Measurements from ENCODE around the gene CCDC89.

The CCDC89 gene

DNA sequence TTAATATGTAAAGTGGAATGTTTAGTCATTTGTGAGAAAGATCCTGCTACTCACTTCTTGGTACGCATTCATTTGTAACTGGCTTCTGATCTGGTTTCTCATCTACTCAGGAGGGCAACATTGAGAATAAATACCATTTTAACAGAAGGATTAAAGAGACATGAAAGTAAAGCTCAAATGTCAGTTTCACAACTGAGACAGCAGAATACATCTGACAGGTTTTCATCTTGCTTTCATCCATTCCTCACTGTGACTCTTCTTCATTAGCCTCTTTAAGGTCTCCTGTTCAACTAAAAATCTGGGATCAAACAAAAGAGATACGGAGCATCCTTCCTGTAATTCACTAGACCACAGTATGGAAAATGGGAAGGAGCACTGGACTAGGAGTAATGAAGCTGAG, 31.4 kb upstream of the CCDC89 start:
- no peaks in the 10 kb centered on the region for H3K9me3 ChIP-seq (ENCODE audit: control insufficient read depth in 5 of 5, low read length in 5 of 5)
- peaks cover 0 to 9% (median 0%) of the 10 kb centered on the region in 5 donors for H3K4me1 ChIP-seq (ENCODE audit: control insufficient read depth in 5 of 5, insufficient read depth in 5 of 5, low read length in 5 of 5)
- H3K27me3 ChIP-seq (ENCODE audit: control insufficient read depth in 5 of 5, insufficient read depth in 4 of 5, low read length in 5 of 5), result no peaks in the 10 kb centered on the region
- no peak overlapping the region for H3K9ac ChIP-seq (ENCODE audit: low read length in 5 of 5)
- H3K27ac ChIP-seq (ENCODE audit: low read depth, low read length), result no peak overlapping the region
- H3K4me3 ChIP-seq (ENCODE audit: low read depth in 1 of 5, low read length in 5 of 5), result no peak overlapping the region
- H3K36me3 ChIP-seq (ENCODE audit: control insufficient read depth in 5 of 5, insufficient read depth in 5 of 5, low read length in 5 of 5), result peaks cover 0 to 2% (median 0%) of the 10 kb centered on the region in 5 donors

GRCh38 chr11:85712953-85713352, 27.0 kb upstream of the CCDC89 start:
- H3K9me3 ChIP-seq (ENCODE audit: control insufficient read depth in 5 of 5, low read length in 5 of 5), result no peaks in the 10 kb centered on the region
- no peak overlapping the region for H3K9ac ChIP-seq (ENCODE audit: low read length in 5 of 5)
- no peak overlapping the region for H3K4me3 ChIP-seq (ENCODE audit: low read depth in 1 of 5, low read length in 5 of 5)
- H3K27me3 ChIP-seq (ENCODE audit: control insufficient read depth in 5 of 5, insufficient read depth in 4 of 5, low read length in 5 of 5), result no peaks in the 10 kb centered on the region
- H3K27ac ChIP-seq (ENCODE audit: low read depth, low read length), result no peak overlapping the region
- no peaks in the 10 kb centered on the region for H3K4me1 ChIP-seq (ENCODE audit: control insufficient read depth in 5 of 5, insufficient read depth in 5 of 5, low read length in 5 of 5)
- peaks cover 0 to 2% (median 0%) of the 10 kb centered on the region in 5 donors for H3K36me3 ChIP-seq (ENCODE audit: control insufficient read depth in 5 of 5, insufficient read depth in 5 of 5, low read length in 5 of 5)

DNA sequence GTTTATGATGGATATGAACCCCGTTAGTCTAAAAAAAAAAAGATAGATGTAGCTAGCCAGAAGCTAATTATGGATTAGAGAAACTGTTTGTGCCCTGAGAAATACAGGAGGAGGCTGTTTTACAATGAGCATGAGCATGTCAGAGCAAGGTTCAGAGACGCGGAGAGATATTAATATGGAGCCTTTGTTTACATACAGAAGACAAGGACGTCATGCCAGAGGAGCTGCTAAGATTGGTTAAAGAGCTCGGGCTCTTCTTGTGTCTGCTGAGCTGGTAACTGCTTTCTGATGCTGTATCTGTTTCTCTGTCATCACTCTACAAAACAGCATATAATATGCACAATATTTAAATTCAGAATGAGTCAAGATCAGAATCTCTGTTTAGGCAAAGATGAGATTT, 24.9 kb upstream of the CCDC89 start:
- Histone ChIP-seq H3K27me3 (ENCODE audit: control insufficient read depth in 5 of 5, insufficient read depth in 4 of 5, low read length in 5 of 5) (no peaks in the 10 kb centered on the region), H3K27ac (ENCODE audit: low read depth, low read length) (no peak overlapping the region), H3K9me3 (ENCODE audit: control insufficient read depth in 5 of 5, low read length in 5 of 5) (no peaks in the 10 kb centered on the region), H3K4me3 (ENCODE audit: low read depth in 1 of 5, low read length in 5 of 5) (no peak overlapping the region), H3K4me1 (ENCODE audit: control insufficient read depth in 5 of 5, insufficient read depth in 5 of 5, low read length in 5 of 5) (no peaks in the 10 kb centered on the region), H3K9ac (ENCODE audit: low read length in 5 of 5) (no peak overlapping the region), H3K36me3 (ENCODE audit: control insufficient read depth in 5 of 5, insufficient read depth in 5 of 5, low read length in 5 of 5) (peaks cover 0 to 2% (median 0%) of the 10 kb centered on the region in 5 donors)

- Histone ChIP-seq H3K4me3 (ENCODE audit: low read depth in 1 of 5, low read length in 5 of 5) (no peak overlapping the region), H3K36me3 (ENCODE audit: control insufficient read depth in 5 of 5, insufficient read depth in 5 of 5, low read length in 5 of 5) (peaks cover 0 to 2% (median 0%) of the 10 kb centered on the region in 5 donors), H3K9ac (ENCODE audit: low read length in 5 of 5) (no peak overlapping the region), H3K9me3 (ENCODE audit: control insufficient read depth in 5 of 5, low read length in 5 of 5) (no peaks in the 10 kb centered on the region), H3K4me1 (ENCODE audit: control insufficient read depth in 5 of 5, insufficient read depth in 5 of 5, low read length in 5 of 5) (no peaks in the 10 kb centered on the region), H3K27ac (ENCODE audit: low read depth, low read length) (no peak overlapping the region), H3K27me3 (ENCODE audit: control insufficient read depth in 5 of 5, insufficient read depth in 4 of 5, low read length in 5 of 5) (no peaks in the 10 kb centered on the region)
Observed at GRCh38 chr11:85709941-85710702, 24.1 kb upstream of the CCDC89 start.

DNA sequence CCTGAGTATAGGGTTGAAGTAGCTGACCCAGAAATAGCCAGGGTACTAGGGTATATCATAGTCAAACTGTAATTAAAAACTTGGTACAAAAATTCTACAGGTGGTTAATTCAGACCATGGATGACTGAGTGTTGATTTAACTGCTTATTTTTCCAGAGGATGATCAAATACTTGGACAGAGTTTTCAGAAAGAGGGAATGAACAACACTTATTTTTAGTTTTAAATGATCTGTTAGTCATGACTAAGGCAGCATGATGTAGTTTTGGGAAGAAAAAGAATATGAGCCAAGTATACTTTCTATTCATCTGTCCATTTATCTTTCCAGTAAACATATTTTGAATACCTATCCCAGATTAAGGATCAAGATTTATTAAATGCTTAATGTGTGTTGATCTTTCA, 19.8 kb upstream of the CCDC89 start:
- H3K27ac ChIP-seq (ENCODE audit: low read depth, low read length), result no peak overlapping the region
- no peaks in the 10 kb centered on the region for H3K36me3 ChIP-seq (ENCODE audit: control insufficient read depth in 5 of 5, insufficient read depth in 5 of 5, low read length in 5 of 5)
- H3K4me3 ChIP-seq (ENCODE audit: low read depth in 1 of 5, low read length in 5 of 5), result no peak overlapping the region
- H3K9ac ChIP-seq (ENCODE audit: low read length in 5 of 5), result no peak overlapping the region
- no peaks in the 10 kb centered on the region for H3K9me3 ChIP-seq (ENCODE audit: control insufficient read depth in 5 of 5, low read length in 5 of 5)
- no peaks in the 10 kb centered on the region for H3K4me1 ChIP-seq (ENCODE audit: control insufficient read depth in 5 of 5, insufficient read depth in 5 of 5, low read length in 5 of 5)
- no peaks in the 10 kb centered on the region for H3K27me3 ChIP-seq (ENCODE audit: control insufficient read depth in 5 of 5, insufficient read depth in 4 of 5, low read length in 5 of 5)

DNA sequence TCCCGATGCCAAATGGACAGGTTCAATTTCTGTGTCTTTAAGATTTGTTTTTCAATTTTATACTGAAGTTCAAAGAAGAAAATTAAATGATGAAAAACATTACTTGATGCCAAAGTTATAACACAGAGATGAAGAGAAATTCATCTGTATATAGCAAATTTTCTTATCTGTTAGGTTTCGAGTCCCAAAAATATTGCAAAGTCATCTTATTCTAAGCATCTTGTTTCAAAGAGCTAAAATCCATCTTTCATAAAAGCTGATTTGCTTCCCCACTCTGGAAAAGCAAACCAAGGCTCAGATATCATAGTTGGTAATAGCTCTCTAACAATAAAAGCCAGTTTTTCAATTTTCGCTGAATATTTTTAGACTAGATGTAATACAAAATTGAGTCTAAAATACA, 19.0 kb upstream of the CCDC89 start:
- H3K9me3 ChIP-seq (ENCODE audit: control insufficient read depth in 5 of 5, low read length in 5 of 5), result no peaks in the 10 kb centered on the region
- H3K4me1 ChIP-seq (ENCODE audit: control insufficient read depth in 5 of 5, insufficient read depth in 5 of 5, low read length in 5 of 5), result no peaks in the 10 kb centered on the region
- H3K27me3 ChIP-seq (ENCODE audit: control insufficient read depth in 5 of 5, insufficient read depth in 4 of 5, low read length in 5 of 5), result no peaks in the 10 kb centered on the region
- no peak overlapping the region for H3K4me3 ChIP-seq (ENCODE audit: low read depth in 1 of 5, low read length in 5 of 5)
- H3K27ac ChIP-seq (ENCODE audit: low read depth, low read length), result no peak overlapping the region
- no peak overlapping the region for H3K9ac ChIP-seq (ENCODE audit: low read length in 5 of 5)
- no peaks in the 10 kb centered on the region for H3K36me3 ChIP-seq (ENCODE audit: control insufficient read depth in 5 of 5, insufficient read depth in 5 of 5, low read length in 5 of 5)

DNA sequence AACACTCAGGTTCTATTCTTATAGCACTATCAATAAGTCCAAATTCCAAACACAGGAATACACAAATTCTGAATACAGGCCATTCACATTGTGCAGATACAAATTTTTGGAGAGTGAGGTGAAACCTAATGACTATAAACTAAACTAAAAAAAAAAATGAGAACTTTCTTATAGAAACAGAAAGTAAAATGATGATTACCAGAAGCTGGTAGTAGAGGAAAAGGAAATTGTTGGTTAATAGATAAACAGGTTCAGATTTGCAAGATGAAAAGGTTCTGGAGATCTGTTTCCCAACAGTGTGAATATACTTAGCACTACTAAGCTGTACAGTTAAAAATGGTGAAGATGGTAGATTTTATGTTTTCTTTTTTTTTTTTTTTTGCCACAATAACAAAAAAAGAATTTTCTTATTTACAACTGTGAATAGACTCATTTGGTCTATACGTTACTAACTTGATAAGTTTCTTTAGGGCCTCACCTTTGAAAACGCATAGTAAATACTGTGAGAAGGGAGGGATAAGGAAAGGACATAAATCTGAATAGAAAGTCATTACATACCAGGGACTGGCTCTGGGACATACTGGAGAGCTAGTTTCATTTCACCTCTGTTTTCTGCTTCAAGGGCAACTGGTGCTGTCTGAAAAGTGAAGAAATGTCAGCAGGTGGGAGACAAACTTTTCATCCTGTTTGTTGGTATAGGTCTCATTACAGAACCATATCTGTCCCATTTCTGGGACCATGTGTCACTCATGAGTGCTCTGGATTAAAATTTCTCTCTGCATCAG, 14.2 kb upstream of the CCDC89 start:
- Histone ChIP-seq H3K27me3 (ENCODE audit: control insufficient read depth in 5 of 5, insufficient read depth in 4 of 5, low read length in 5 of 5) (no peaks in the 10 kb centered on the region), H3K9ac (ENCODE audit: low read length in 5 of 5) (no peak overlapping the region), H3K9me3 (ENCODE audit: control insufficient read depth in 5 of 5, low read length in 5 of 5) (no peaks in the 10 kb centered on the region), H3K4me1 (ENCODE audit: control insufficient read depth in 5 of 5, insufficient read depth in 5 of 5, low read length in 5 of 5) (no peaks in the 10 kb centered on the region), H3K4me3 (ENCODE audit: low read depth in 1 of 5, low read length in 5 of 5) (no peak overlapping the region), H3K27ac (ENCODE audit: low read depth, low read length) (no peak overlapping the region), H3K36me3 (ENCODE audit: control insufficient read depth in 5 of 5, insufficient read depth in 5 of 5, low read length in 5 of 5) (no peaks in the 10 kb centered on the region)

GRCh38 chr11:85698195-85698594, 12.2 kb upstream of the CCDC89 start:
- H3K4me3 ChIP-seq (ENCODE audit: low read depth in 1 of 5, low read length in 5 of 5), result no peak overlapping the region
- no peaks in the 10 kb centered on the region for H3K9me3 ChIP-seq (ENCODE audit: control insufficient read depth in 5 of 5, low read length in 5 of 5)
- H3K27me3 ChIP-seq (ENCODE audit: control insufficient read depth in 5 of 5, insufficient read depth in 4 of 5, low read length in 5 of 5), result no peaks in the 10 kb centered on the region
- H3K36me3 ChIP-seq (ENCODE audit: control insufficient read depth in 5 of 5, insufficient read depth in 5 of 5, low read length in 5 of 5), result no peaks in the 10 kb centered on the region
- H3K9ac ChIP-seq (ENCODE audit: low read length in 5 of 5), result no peak overlapping the region
- no peak overlapping the region for H3K27ac ChIP-seq (ENCODE audit: low read depth, low read length)
- no peaks in the 10 kb centered on the region for H3K4me1 ChIP-seq (ENCODE audit: control insufficient read depth in 5 of 5, insufficient read depth in 5 of 5, low read length in 5 of 5)

GRCh38 chr11:85697747-85698146, 11.8 kb upstream of the CCDC89 start:
- no peaks in the 10 kb centered on the region for H3K9me3 ChIP-seq (ENCODE audit: control insufficient read depth in 5 of 5, low read length in 5 of 5)
- H3K4me3 ChIP-seq (ENCODE audit: low read depth in 1 of 5, low read length in 5 of 5), result no peak overlapping the region
- H3K4me1 ChIP-seq (ENCODE audit: control insufficient read depth in 5 of 5, insufficient read depth in 5 of 5, low read length in 5 of 5), result no peaks in the 10 kb centered on the region
- no peaks in the 10 kb centered on the region for H3K36me3 ChIP-seq (ENCODE audit: control insufficient read depth in 5 of 5, insufficient read depth in 5 of 5, low read length in 5 of 5)
- no peak overlapping the region for H3K9ac ChIP-seq (ENCODE audit: low read length in 5 of 5)
- H3K27ac ChIP-seq (ENCODE audit: low read depth, low read length), result no peak overlapping the region
- H3K27me3 ChIP-seq (ENCODE audit: control insufficient read depth in 5 of 5, insufficient read depth in 4 of 5, low read length in 5 of 5), result no peaks in the 10 kb centered on the region

DNA sequence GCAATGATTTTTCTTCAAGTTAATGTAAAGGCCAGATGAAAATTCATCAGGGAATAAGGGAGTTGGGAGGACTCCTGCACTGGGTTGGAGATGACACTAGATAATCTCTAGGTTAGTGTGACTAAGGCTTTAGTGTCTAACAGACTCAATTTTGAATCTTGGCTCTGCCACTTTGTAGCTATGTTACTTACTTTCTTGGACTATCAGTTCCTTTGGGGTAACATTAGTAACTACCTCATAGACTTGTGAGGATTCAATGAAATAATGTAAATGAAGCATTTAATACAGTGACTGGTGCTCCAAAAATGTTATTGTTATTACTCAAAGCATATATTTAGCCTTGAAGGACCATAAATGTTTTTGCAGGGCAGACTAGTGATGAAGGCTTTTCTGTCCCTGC, 9.6 kb upstream of the CCDC89 start:
- Histone ChIP-seq H3K9me3 (ENCODE audit: control insufficient read depth in 5 of 5, low read length in 5 of 5) (no peaks in the 10 kb centered on the region), H3K27ac (ENCODE audit: low read depth, low read length) (no peak overlapping the region), H3K27me3 (ENCODE audit: control insufficient read depth in 5 of 5, insufficient read depth in 4 of 5, low read length in 5 of 5) (peaks cover 0 to 2% (median 0%) of the 10 kb centered on the region in 5 donors), H3K9ac (ENCODE audit: low read length in 5 of 5) (no peak overlapping the region), H3K36me3 (ENCODE audit: control insufficient read depth in 5 of 5, insufficient read depth in 5 of 5, low read length in 5 of 5) (no peaks in the 10 kb centered on the region), H3K4me3 (ENCODE audit: low read depth in 1 of 5, low read length in 5 of 5) (no peak overlapping the region), H3K4me1 (ENCODE audit: control insufficient read depth in 5 of 5, insufficient read depth in 5 of 5, low read length in 5 of 5) (no peaks in the 10 kb centered on the region)
